ENCODE measurements around the gene TRERF1. TPM values are rescaled to one million over a fixed set of nuclear protein-coding genes. Genes with fewer than 3 reads are reported as not detected.

Gene TRERF1
- total RNA-seq, 1 donor from 2014 or later: 8.3 TPM

GRCh38 chr6:42271834-42272805 is 179.6 kb downstream of the TRERF1 start:
- H3K36me3 ChIP-seq: no peaks in the 10 kb centered on the region
- no peaks in the 10 kb centered on the region for H3K9me3 ChIP-seq (ENCODE audit: low read depth)
- peaks cover 9% of the 10 kb centered on the region for H3K4me1 Mint-ChIP-seq
- H3K9me3 Mint-ChIP-seq: no peaks in the 10 kb centered on the region
- no peak overlapping the region for H3K27ac Mint-ChIP-seq
- no peak for DNase-seq (ENCODE audit: low spot score)
- no peak overlapping the region for H3K4me3 ChIP-seq
- no peak overlapping the region for H3K9ac ChIP-seq
- no peak overlapping the region for H2AFZ ChIP-seq (replicated peaks)
- H3K79me2 ChIP-seq (ENCODE audit: low read depth): no peaks in the 10 kb centered on the region
- no peak overlapping the region for H3K4me3 Mint-ChIP-seq
- no peaks in the 10 kb centered on the region for H3K4me1 ChIP-seq
- no peaks in the 10 kb centered on the region for H3K27me3 ChIP-seq
- H3K36me3 Mint-ChIP-seq: peaks cover 6% of the 10 kb centered on the region
- H3F3A ChIP-seq (ENCODE audit: low read depth): no peaks in the 10 kb centered on the region
- H4K20me1 ChIP-seq (ENCODE audit: low read depth): no peaks in the 10 kb centered on the region
- TF ChIP-seq EZH2 (IDR thresholded peaks at IDR 0.05) (no peak), CTCF (IDR thresholded peaks at IDR 0.05) (no peak), EZH2phosphoT487 (IDR thresholded peaks at IDR 0.05) (no peak)
- no peak overlapping the region for H3K27ac ChIP-seq
- H3K4me2 ChIP-seq: no peak overlapping the region
- peaks cover 7% of the 10 kb centered on the region for H3K27me3 Mint-ChIP-seq (ENCODE audit: insufficient read depth, low read depth)

GRCh38 chr6:42269974-42270510 is 181.7 kb downstream of the TRERF1 start:
- H3K4me1 Mint-ChIP-seq: no peaks in the 10 kb centered on the region
- no peaks in the 10 kb centered on the region for H3K79me2 ChIP-seq (ENCODE audit: low read depth)
- TF ChIP-seq CTCF (IDR thresholded peaks at IDR 0.05): no peak
- no peak for TF ChIP-seq EZH2phosphoT487 (IDR thresholded peaks at IDR 0.05)
- TF ChIP-seq EZH2 (IDR thresholded peaks at IDR 0.05): no peak

GRCh38 chr6:42269553-42269952 is 182.2 kb downstream of the TRERF1 start:
- H3K4me1 ChIP-seq: no peaks in the 10 kb centered on the region
- no peak for TF ChIP-seq EZH2phosphoT487 (IDR thresholded peaks at IDR 0.05)
- no peak for TF ChIP-seq CTCF (IDR thresholded peaks at IDR 0.05)
- no peak for TF ChIP-seq EZH2 (IDR thresholded peaks at IDR 0.05)
- H3K79me2 ChIP-seq (ENCODE audit: low read depth): no peaks in the 10 kb centered on the region
- DNase-seq (ENCODE audit: low spot score): no peak
- no peaks in the 10 kb centered on the region for H4K20me1 ChIP-seq (ENCODE audit: low read depth)
- peaks cover 6% of the 10 kb centered on the region for H3K36me3 Mint-ChIP-seq
- no peaks in the 10 kb centered on the region for H3K4me1 Mint-ChIP-seq
- H3K27me3 ChIP-seq: no peaks in the 10 kb centered on the region
- H3K9ac ChIP-seq: no peak overlapping the region
- H3K4me3 Mint-ChIP-seq: no peak overlapping the region
- no peak overlapping the region for H3K27ac Mint-ChIP-seq
- no peak overlapping the region for H3K4me3 ChIP-seq
- no peaks in the 10 kb centered on the region for H3K9me3 Mint-ChIP-seq
- H2AFZ ChIP-seq (replicated peaks): no peak overlapping the region
- H3K36me3 ChIP-seq: no peaks in the 10 kb centered on the region
- no peak overlapping the region for H3K4me2 ChIP-seq
- H3K27ac ChIP-seq: no peak overlapping the region
- no peaks in the 10 kb centered on the region for H3K9me3 ChIP-seq (ENCODE audit: low read depth)
- H3F3A ChIP-seq (ENCODE audit: low read depth): no peaks in the 10 kb centered on the region
- H3K27me3 Mint-ChIP-seq (ENCODE audit: insufficient read depth, low read depth): peaks cover 4% of the 10 kb centered on the region

More at GRCh38 chr6:42269974-42270510, 181.7 kb downstream of the TRERF1 start:
- H3K4me3 ChIP-seq: no peak overlapping the region
- no peak for DNase-seq (ENCODE audit: low spot score)
- H3K27ac Mint-ChIP-seq: no peak overlapping the region
- no peaks in the 10 kb centered on the region for H3K9me3 ChIP-seq (ENCODE audit: low read depth)
- H3K36me3 ChIP-seq: no peaks in the 10 kb centered on the region
- H3K27ac ChIP-seq: no peak overlapping the region
- no peak overlapping the region for H3K4me2 ChIP-seq
- H2AFZ ChIP-seq (replicated peaks): no peak overlapping the region
- H3K4me1 ChIP-seq: no peaks in the 10 kb centered on the region
- H3K36me3 Mint-ChIP-seq: peaks cover 6% of the 10 kb centered on the region
- no peaks in the 10 kb centered on the region for H3K27me3 ChIP-seq
- H3K4me3 Mint-ChIP-seq: no peak overlapping the region
- H3K27me3 Mint-ChIP-seq (ENCODE audit: insufficient read depth, low read depth): peaks cover 4% of the 10 kb centered on the region
- no peaks in the 10 kb centered on the region for H3F3A ChIP-seq (ENCODE audit: low read depth)
- no peaks in the 10 kb centered on the region for H4K20me1 ChIP-seq (ENCODE audit: low read depth)
- no peaks in the 10 kb centered on the region for H3K9me3 Mint-ChIP-seq
- no peak overlapping the region for H3K9ac ChIP-seq
